GOT3 (cell line): ENCODE data around the gene ATAD3B.
"Not testable (repeated sequence)": the region's sequence is repeated elsewhere in the genome, so short reads cannot be mapped to it uniquely, and the experiment has no call there.

ENCODE experiments used
- DNase-seq: peaks from one replicate; lab custom pipeline; 2025; ENCODE audit warnings: mixed read lengths; lab: John Stamatoyannopoulos, UW

The ATAD3B gene

DNA sequence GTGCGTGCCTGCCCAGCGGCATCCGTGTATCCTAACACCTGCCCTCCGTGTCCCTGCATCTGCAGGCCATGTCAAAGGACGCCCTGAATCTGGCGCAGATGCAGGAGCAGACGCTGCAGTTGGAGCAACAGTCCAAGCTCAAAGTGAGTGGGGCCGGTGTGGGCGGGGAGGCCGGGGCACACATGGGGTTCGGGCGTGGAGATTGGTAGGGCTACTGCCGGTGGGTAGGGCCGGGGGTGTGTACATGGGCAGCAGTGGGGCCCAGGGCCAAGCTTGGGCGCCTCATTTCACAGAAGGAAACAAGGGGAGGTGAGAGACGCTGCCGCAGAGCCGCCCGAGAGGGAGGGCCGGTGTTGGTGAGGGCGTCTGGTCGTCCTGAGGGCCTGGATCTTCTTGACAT is 20.9 kb upstream of the ATAD3B start:
- not testable (repeated sequence) for DNase-seq

DNA sequence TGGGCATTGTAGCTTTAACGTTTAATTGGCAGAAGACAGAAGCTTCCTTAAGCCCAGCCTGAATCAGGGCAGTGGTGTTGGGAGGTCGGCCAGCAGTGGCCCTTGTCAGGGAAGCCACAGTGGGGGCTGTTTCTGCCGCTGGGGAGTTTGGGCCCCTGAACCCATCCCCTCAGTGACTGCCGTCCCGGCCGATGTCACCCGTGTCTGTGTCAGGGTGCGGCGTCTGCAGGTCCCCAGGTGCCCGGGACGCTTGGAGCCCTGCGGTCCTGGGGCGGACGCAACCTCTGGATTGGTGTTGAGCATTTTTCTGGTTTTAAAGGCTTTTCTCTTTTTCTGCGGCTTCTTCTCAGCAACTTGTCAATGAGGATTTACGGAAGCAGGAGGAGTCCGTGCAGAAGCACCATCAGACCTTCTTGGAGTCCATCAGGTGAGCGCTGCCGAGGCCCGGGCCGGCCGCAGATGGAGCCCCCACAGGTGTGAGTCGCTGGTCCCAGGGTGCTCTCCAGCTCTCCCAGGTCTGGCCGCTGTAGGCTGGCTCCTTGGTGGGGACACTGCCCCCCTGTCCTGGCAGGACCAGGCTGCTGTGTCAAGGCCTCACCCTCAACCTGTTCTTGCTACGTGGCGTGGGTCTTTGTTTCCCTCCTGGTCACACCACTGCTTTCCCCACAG is 19.7 kb upstream of the ATAD3B start:
- DNase-seq: no peak

DNA sequence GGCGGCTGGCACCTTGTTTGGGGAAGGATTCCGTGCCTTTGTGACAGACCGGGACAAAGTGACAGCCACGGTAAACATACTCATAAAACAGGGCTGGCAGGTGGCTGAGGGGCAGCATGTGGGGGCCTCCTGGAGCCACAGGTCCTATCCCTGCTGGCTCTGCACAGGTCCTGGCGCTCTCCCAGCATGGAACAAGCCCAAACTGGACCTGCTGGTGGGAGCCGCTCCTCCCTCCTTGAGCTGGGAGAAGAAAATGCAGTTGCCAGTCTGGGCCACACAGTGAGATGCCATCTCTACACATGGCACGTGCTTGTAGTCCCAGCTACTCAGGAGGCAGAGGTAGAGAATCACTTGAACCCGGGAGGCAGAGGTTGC is 19.2 kb upstream of the ATAD3B start:
- DNase-seq: not testable (repeated sequence)

DNA sequence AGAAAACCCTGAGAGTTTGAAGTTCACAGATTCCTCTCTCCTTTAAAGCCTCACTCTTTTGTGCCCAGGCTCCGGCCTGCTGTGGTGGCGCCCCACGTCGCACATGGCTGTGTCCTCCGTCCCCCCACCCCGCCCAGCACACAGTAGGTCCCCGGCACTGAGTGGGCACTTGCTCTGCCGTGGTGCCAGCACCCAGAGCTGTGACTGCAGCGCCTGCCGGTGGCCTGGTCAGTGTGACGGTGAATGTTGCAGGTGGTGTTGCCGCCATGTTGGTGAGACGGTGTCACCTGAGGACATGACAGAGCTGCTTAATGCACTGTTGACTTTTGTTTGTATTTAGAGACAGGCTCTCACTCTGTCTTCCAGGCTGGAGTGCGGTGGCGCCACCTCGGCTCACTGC is 18.7 kb upstream of the ATAD3B start:
- no peak for DNase-seq

DNA sequence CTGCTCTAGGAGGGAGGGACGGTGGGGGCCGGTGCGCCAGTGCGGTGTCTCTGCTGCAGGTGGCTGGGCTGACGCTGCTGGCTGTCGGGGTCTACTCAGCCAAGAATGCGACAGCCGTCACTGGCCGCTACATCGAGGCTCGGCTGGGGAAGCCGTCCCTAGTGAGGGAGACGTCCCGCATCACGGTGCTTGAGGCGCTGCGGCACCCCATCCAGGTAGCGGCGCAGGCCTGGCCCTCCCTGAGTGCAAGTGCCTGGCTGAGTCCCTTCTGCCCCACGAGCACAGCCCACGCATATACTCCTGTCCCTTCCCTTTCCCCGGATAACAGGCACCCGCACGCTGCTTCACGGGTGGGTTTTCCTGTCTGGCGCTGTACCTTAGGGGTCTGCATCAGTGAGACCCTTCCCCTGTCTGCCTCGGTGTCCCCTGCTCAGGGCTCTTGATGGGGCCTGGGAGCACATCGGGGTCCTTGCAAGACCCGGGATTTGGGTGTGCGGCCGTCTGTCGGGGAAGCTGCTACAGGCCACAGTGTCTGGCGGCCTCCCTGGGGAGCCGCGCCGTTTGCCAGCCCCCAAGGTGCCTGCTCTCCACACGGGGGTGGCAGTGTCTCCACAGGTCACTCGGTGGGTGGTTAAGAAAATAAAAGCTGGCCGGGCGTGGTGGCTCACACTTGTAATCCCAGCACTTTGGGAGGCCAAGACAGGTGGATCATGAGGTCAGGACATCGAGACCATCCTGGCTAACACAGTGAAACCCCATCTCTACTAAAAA is 17.1 kb upstream of the ATAD3B start:
- DNase-seq: not testable (repeated sequence)

DNA sequence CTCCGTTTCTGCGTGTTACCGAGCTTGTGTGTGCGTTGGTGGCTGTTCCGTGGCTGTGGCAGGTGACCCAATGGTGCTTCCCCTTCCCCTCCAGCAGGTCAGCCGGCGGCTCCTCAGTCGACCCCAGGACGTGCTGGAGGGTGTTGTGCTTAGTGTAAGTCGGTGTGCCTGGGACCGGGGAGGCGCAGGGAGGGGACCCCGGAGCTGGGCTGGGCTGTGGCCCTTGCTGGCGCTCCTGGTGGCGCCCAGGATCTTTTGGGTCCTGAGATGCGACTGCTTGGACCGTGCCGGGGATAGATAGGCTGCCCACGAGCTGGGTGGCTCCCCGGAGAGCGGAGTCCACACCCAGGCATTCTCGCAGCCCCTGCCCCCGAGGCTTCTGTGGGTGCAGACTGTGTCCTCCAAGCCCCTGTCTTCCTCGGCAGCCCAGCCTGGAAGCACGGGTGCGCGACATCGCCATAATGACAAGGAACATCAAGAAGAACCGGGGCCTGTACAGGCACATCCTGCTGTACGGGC is 16.1 kb upstream of the ATAD3B start:
- no peak for DNase-seq

DNA sequence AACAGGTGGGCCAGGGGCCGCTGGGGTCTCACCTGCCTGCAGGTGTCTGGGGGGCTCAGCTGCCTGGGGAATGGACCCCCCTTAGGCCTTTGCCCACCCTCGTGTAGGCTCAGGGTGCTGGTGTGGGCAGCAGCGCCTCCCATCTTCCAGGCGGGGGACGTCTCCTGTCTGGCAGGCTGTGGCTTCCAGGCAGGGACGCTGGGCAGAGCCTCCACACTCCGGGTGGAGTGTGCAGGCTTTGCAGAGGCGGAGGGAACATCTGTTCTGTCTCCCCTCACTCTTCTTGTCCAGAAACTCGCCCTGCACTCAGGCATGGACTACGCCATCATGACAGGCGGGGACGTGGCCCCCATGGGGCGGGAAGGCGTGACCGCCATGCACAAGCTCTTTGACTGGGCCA is 15.6 kb upstream of the ATAD3B start:
- DNase-seq: not testable (repeated sequence)

DNA sequence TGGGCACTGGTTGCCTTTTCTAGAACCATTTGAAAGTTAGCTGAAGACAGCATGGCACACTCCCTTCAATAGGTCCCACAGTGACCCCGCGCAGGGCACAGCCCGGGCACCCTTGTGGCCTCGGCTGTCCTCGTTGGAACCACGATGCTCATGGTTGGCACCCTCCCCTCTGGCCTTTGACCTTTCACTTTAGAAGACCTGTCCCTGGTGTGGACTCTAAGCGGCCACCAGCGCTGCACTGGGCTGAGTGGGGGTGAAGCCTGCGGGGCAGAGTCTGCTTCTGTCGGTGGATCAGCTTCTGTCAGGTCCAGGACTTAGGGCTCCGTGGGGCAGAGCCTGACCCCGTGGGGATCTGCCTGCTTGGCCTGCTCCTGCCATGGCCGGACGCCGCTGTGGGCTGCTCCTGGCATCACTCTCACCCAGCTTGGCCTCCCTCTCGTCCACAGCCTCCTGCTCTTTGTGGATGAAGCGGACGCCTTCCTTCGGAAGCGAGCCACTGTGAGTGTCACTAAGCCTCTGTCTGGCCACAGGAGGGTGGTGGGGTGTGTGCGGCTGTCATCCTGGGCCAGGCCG is 14.8 kb upstream of the ATAD3B start:
- not testable (repeated sequence) for DNase-seq

DNA sequence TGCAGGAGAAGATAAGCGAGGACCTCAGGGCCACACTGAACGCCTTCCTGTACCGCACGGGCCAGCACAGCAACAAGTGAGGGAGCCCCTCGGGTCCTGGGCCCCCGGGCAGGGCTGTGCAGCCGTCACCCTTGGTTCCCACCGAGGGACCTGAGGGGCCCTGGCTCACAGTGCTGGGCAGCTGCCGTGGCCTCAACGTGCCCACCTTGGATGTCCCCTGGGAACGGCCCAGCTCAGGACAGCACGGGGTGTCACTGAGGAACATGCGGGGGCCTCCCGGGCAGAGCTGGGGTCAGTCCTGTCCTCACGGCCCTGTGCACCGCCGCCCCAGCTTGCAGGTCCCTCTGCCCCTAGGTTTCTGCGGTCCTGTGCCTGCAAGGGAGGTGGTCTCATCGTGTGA is 12.4 kb upstream of the ATAD3B start:
- not testable (repeated sequence) for DNase-seq

DNA sequence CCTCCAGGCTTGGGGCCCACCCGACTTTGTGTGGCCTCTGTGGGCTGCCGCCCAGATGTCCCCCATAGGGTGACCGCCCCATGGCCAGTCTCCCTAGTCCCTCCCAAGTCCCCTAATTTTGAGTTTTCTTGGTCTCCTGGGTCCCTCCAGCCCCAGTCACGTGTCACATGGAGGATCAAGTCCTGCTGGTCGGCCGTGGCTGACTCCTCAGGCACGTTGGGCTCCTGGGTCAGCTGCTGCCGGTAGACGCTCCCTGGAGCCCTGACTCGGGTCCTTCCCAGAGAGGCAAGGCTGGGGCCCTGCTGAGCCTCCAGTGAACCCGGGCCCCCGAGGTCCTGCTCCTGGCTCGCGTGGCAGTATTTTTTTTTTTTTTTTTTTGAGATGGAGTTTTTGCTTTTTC is 11.9 kb upstream of the ATAD3B start:
- not testable (repeated sequence) for DNase-seq

DNA sequence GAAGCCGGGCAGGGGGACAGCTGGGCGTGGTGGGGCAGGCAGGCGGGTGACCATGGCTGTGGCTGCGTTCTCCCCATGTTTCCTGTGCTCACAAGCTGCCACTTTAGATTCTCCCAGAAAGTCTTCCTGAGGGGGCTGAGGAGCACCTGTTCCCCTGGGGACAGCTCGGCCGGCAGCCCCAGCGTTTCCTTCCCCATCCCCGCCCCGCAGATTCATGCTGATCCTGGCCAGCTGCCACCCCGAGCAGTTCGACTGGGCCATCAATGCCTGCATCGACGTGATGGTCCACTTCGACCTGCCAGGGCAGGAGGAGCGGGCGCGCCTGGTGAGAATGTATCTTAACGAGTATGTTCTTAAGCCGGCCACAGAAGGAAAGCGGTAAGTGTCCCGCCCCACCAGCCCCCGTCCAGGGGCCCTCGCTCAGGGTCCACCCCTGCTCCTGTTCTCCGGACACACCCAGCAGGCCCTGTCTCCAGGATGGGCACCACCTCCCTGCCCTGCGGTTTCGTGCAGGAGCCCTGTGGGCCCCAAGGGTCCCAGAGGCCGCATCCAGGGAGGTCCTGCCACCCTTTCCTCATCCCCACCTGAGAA is 10.9 kb upstream of the ATAD3B start:
- DNase-seq: no peak

DNA sequence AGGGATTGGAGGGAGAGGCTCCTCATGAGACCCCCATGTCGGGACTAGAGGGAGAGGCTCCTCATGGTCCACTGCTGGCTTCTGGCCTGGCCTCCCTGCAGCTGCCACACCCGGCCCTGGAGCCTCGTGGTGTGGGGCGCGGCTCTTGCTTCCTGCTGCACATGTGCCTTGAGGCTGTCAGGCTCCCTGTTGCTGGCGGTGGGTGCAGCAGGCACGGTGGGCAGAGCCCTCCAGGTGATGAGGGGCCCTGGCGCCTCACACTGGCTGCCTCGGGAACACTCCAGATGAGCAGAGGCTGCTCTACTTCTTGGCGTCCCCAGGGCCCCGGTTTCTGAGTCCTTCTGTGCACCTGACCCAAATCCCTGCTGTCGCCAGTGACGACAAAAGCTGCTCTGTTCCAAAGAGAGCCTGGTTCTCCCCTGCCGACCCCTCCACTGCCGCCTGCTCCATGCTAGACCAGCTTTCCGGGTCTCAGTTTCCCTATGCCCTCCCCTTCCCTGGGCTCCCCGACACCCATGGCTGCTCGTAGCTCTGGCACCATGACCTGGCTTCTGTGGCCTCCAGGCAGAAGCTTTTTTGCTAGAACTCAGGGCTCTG is 9.7 kb upstream of the ATAD3B start:
- no peak for DNase-seq

DNA sequence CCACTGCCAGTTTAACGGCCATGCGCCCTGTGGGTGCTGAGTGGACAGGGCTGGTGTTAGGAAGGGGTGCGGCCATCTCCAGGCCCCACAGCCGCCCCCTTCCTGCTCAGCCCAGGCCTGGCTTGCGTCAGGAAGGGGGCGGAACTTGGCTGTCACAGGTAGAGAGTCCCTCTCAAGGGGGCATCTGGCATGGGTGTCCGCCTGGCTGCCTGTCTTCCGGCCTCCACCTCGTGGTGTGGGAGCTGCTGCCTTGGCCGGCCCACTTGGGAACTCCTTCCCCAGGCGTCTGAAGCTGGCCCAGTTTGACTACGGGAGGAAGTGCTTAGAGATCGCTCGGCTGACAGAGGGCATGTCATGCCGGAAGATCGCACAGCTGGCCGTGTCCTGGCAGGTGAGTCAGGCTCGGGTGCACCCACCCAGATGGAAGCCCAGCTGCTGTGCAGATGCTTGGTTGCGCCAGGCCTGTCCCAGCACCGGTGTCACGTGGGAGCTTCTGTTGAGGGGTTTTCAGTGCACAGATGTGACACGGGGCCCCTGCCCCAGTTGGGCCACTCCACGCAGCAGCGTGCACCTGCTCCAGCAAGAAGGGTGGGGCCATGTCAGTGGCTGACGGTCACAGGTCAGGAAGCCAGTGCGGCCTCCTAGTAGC is 9.1 kb upstream of the ATAD3B start:
- no peak for DNase-seq

DNA sequence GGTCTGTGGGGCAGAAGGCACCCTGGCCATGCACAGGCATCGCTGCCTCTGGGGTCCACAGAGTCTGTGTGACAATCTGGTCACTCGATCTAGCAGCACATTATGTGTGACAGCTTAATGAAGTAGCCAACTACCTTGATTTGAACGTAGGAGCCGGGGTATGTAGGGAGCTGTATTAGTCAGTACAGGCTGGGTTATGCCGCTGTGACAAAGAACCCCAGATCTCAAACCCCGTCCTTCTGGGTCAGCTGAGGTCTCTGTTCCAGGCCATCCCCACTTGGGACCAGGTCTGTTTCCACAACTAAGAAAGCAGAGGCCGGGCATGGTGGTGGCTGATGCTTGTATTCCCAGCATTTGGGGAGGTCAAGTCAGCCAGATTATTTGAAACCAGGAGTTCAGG is 8.3 kb upstream of the ATAD3B start:
- no peak for DNase-seq

DNA sequence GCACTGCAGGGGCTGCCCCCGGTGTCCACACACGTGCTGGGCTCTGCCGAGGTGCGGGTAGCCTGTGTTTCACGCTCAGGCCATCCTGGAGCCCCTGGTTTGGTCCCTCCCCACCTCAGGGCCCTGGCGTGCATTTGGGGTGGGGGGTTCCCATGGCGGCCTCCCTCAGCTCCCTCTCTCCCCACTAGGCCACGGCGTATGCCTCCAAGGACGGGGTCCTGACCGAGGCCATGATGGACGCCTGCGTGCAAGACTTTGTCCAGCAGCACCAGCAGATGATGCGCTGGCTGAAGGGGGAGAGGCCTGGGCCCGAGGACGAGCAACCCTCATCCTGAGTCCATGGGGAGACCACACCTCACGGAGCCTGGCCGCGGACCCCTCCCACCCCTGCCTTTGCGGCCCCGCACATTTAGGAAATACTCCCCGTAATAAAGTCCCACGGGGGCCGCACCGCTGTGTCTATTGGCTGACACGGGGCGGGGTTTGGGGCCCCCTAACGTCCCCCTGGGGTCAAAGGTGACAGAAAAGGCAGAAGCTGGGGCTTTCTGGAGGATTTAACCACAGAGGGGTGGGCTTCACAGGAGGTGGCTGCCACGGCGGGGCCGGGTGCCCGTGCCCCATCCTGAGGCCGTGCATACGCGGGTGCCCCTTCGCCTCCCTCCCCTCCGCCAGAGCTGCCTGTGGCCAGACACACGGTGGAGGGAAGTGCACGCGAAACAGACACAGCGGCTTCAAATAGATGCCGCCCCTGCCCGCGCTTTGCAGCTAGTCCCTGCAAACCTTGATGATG is 3.2 kb upstream of the ATAD3B start:
- not testable (repeated sequence) for DNase-seq

DNA sequence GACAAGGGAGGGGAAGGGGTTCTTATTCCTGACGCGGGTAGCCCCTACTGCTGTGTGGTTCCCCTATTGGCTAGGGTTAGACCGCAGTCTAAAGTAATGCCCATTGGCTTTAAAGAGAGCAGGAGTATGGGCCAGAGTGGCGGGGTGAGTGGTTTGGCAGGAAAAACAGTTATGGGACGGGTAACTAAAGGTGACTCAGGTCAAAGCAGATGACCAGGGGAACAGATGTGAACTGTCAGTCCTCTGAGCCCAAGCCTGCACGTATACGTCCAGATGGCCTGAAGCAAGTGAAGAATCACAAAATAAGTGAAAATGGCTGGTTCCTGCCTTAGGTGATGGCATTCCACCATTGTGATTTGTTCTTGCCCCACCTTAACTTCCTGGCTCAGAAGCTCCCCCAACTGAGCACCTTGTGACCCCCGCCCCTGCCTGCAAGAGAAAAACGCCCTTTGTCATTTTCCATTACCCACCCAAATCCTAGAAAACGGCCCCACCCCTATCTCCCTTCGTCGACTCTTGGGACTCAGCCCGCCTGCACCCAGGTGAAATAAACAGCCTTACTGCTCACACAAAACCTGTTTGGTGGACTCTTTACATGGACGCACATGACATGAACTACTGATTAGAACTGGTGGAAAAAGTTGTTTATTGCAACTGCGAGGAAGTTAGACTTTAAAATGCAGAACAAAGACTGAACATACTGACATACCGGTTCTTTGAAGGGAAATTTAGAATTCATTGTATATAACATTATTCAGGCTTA is 758 bp upstream of the ATAD3B start:
- no peak for DNase-seq

DNA sequence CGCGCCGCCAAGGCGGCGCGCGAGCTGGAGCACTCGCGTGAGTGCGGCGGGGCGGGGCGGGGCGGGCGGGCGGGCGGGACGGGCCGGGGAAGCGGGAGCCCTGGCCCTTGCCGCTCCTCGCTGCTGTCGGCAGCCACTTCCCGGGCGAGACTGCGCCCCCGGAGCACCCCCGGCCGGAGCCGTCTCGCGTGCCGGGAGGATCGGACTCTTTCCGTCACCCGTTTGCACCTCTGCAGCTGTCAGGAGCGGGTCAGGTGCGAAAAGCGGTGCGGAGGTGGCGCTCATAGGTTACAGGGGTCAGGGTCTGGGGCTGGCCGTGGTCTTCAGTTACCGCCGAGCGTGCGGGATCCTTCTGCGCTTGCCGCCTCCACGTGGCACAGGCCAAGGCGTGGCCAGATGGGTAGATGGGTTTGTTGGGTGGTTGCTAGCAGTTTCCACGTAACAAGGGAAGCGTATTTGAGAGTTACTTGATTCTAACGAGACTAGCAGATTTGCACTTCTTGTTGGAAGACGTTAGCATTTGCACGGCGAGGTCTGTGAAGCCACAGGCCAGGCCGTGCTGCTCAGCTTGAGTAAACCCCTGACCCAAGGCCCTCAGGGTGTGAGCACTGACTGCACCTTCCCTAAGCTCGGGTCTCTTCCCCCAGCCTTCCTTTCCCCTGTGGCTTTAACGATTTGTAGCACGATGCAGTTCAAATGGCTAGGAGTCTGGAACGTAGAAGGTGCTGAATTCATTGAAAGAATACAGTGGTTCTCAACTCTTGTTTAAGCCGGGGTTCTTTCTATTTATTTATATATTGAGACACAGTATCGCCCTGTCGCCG is 700 bp downstream of the ATAD3B start:
- not testable (repeated sequence) for DNase-seq

DNA sequence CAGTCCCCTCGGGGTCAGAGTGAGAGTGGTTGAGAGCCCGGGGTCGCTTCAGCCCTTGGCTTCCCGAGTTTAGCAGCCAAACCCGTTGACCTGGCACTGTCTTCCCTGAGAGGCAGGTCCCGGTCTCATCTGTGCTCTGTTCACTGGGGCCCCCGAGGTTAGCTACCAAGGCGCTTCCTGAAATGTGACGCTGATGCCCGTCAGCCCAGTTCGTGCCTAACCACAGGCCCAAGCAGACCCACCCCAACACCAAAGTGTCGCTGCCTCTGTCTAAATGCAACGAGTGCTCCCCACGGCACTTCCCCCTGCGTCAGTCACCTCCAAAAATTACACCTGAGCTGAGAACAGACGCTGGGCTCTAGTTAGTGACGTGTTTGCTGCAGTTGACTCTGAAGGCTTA is 4.4 kb downstream of the ATAD3B start:
- not testable (repeated sequence) for DNase-seq

DNA sequence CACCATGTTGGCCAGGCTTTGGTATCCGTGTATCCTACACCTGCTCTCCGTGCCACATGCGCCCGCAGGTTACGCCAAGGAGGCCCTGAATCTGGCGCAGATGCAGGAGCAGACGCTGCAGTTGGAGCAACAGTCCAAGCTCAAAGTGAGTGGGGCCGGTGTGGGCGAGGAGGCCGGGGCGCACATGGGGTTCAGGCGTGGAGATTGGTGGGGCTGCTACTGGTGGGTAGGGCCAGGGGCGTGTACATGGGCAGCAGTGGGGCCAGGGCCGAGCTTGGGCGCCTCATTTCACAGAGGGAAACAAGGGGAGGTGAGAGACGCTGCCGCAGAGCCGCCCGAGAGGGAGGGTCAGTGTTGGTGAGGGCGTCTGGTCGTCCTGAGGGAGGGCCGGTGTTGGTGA is 5.6 kb downstream of the ATAD3B start:
- DNase-seq: no peak
